Measurements from ENCODE around the gene AFAP1L1. TPM values are rescaled to one million over a fixed set of nuclear protein-coding genes. Genes with fewer than 3 reads are reported as not detected.

AFAP1L1 gene
- total RNA-seq, 1 donor = 2.3 TPM

- DNase-seq (ENCODE audit: low read depth) = no peak
- H3K4me3 ChIP-seq (ENCODE audit: low read depth, low read length) = no peak overlapping the region
- no peak for TF ChIP-seq CTCF (IDR thresholded peaks at IDR 0.05; ENCODE audit: insufficient read depth, low read length)
Measured at GRCh38 chr5:149372932-149373331, 101.3 kb downstream of the AFAP1L1 start.

GRCh38 chr5:149374303-149374702, 102.6 kb downstream of the AFAP1L1 start:
- no peak for DNase-seq (ENCODE audit: low read depth)
- H3K4me3 ChIP-seq (ENCODE audit: low read depth, low read length) = no peak overlapping the region
- TF ChIP-seq CTCF (IDR thresholded peaks at IDR 0.05; ENCODE audit: insufficient read depth, low read length) = no peak

GRCh38 chr5:149374801-149375200, 103.1 kb downstream of the AFAP1L1 start:
- no peak overlapping the region for H3K4me3 ChIP-seq (ENCODE audit: low read depth, low read length)
- no peak for TF ChIP-seq CTCF (IDR thresholded peaks at IDR 0.05; ENCODE audit: insufficient read depth, low read length)
- no peak for DNase-seq (ENCODE audit: low read depth)

- no peak overlapping the region for H3K4me3 ChIP-seq (ENCODE audit: low read depth, low read length)
- DNase-seq (ENCODE audit: low read depth) = no peak
- no peak for TF ChIP-seq CTCF (IDR thresholded peaks at IDR 0.05; ENCODE audit: insufficient read depth, low read length)
Measured at GRCh38 chr5:149375434-149375833, 103.8 kb downstream of the AFAP1L1 start.

GRCh38 chr5:149376104-149376503, 104.4 kb downstream of the AFAP1L1 start:
- no peak overlapping the region for H3K4me3 ChIP-seq (ENCODE audit: low read depth, low read length)
- no peak for DNase-seq (ENCODE audit: low read depth)
- TF ChIP-seq CTCF (IDR thresholded peaks at IDR 0.05; ENCODE audit: insufficient read depth, low read length) = no peak

GRCh38 chr5:149376711-149377447, 105.2 kb downstream of the AFAP1L1 start:
- no peak for TF ChIP-seq CTCF (IDR thresholded peaks at IDR 0.05; ENCODE audit: insufficient read depth, low read length)
- no peak for DNase-seq (ENCODE audit: low read depth)
- no peak overlapping the region for H3K4me3 ChIP-seq (ENCODE audit: low read depth, low read length)
